GM12878 (cell line): ENCODE results near the gene AP3B2. TPM values are rescaled to one million over a fixed set of nuclear protein-coding genes. Genes with fewer than 3 reads are reported as not detected.

Experiments
- ATAC-seq: fragments of 200-7000 bp; cut with Tn5 transposase; 3 replicates; pipeline ENCODE4 v1.9.1; 2020; ENCODE audit warnings: mild to moderate bottlenecking, moderate library complexity
- BruUV-seq: library from RNA; stranded (reverse); fragments of 400-500 nt; replicated peaks from 2 replicates; lab custom pipeline; 2021; lab: Mats Ljungman, UMichigan
- CTCF ChIA-PET: fragments of 300-600 bp; sonication (Branson Sonifier 250); formaldehyde crosslinking; extraction: SDS; loops from one replicate; lab custom pipeline; 2021; ENCODE audit warnings: inconsistent platforms; lab: Yijun Ruan, JAX
- POLR2A ChIA-PET: fragments of 350-600 bp; formaldehyde crosslinking; extraction: SDS; loops from one replicate; lab custom pipeline; 2021; ENCODE audit warnings: inconsistent platforms; lab: Charles Lee
- RAD21 ChIA-PET: fragments of 300-600 bp; sonication (Branson Sonifier 250); formaldehyde crosslinking; loops from one replicate; lab custom pipeline; 2023; ENCODE audit warnings: antibody characterized with exemption; ENCODE audit not compliant: unreplicated experiment; lab: Charles Lee
- SMC1A ChIA-PET: fragments of 300-600 bp; sonication (Branson Sonifier 250); formaldehyde crosslinking; loops from one replicate; lab custom pipeline; 2023; ENCODE audit not compliant: unreplicated experiment, uncharacterized antibody; lab: Charles Lee
- DNase-seq: peaks from one replicate; pipeline ENCODE4 v3.0.0-alpha.2; 2011; ENCODE audit warnings: low read depth, low spot score
- FAIRE-seq: peaks from 3 replicates; lab custom pipeline; 2011; peaks lifted over from hg19 to GRCh38; lab: Jason Lieb, UNC
- H2AFZ ChIP-seq: 2 replicates; pipeline ENCODE4 v1.6.0; 2011; ENCODE audit warnings: low read depth, low read length, control low read depth; ENCODE audit not compliant: control insufficient read depth
- H3K27ac ChIP-seq: 2 replicates; pipeline ENCODE4 v1.5.1; 2011; ENCODE audit warnings: control low read depth; ENCODE audit not compliant: control insufficient read depth, insufficient read depth
- H3K27me3 ChIP-seq, 2 experiments: replicated peaks in 1 of 2; 2 replicates each; pipeline versions ENCODE4 v1.6.0 to v1.6.1; 2011; ENCODE audit warnings: low read length in 1 of 2; ENCODE audit not compliant: control insufficient read depth in 2 of 2, insufficient read depth in 2 of 2
- H3K36me3 ChIP-seq, 2 experiments: 2 replicates each; pipeline ENCODE4 v1.5.1; 2011; ENCODE audit warnings: low read length in 1 of 2; ENCODE audit not compliant: control insufficient read depth in 2 of 2, insufficient read depth in 2 of 2
- H3K4me1 ChIP-seq: 2 replicates; pipeline ENCODE4 v1.6.1; 2011; ENCODE audit warnings: mild to moderate bottlenecking, low read length, moderate library complexity, mixed read lengths; ENCODE audit not compliant: control insufficient read depth, insufficient read depth
- H3K4me2 ChIP-seq: 2 replicates; pipeline ENCODE4 v1.6.0; 2011; ENCODE audit warnings: control low read depth; ENCODE audit not compliant: control insufficient read depth, insufficient read depth
- H3K4me3 ChIP-seq: fragments of 200-600 bp; sonication (generic); 2 replicates; pipeline ENCODE4 v1.5.1; 2016
- H3K79me2 ChIP-seq: 2 replicates; pipeline ENCODE4 v1.6.0; 2011; ENCODE audit warnings: low read length; ENCODE audit not compliant: control insufficient read depth, insufficient read depth
- H3K9ac ChIP-seq: 2 replicates; pipeline ENCODE4 v1.8.0; 2011; ENCODE audit warnings: low read length, control low read depth, mixed read lengths; ENCODE audit not compliant: control insufficient read depth, insufficient read depth
- H3K9me3 ChIP-seq: replicated peaks from 3 replicates; pipeline ENCODE4 v1.5.1; 2011; ENCODE audit warnings: mild to moderate bottlenecking, low read length; ENCODE audit not compliant: control insufficient read depth, insufficient read depth
- H4K20me1 ChIP-seq: 2 replicates; pipeline ENCODE4 v1.6.0; 2011; ENCODE audit not compliant: control insufficient read depth, insufficient read depth
- CHD4 ChIP-seq: fragments of 200-600 bp; sonication (generic); IDR thresholded peaks from 2 replicates; pipeline ENCODE4 v1.6.1; 2016; ENCODE audit warnings: mild to moderate bottlenecking
- FOXK2 ChIP-seq: fragments of 450-650 bp; IDR thresholded peaks from 2 replicates; pipeline ENCODE4 v1.6.1; 2017; ENCODE audit warnings: mild to moderate bottlenecking, moderate library complexity
- NR2C2 ChIP-seq: IDR thresholded peaks from 2 replicates; pipeline ENCODE4 v1.6.1; 2011; ENCODE audit warnings: borderline replicate concordance, low read depth; ENCODE audit not compliant: control insufficient read depth, insufficient read length
- RAD51 ChIP-seq: fragments of 450-650 bp; IDR thresholded peaks from 2 replicates; pipeline ENCODE4 v1.6.1; 2016; ENCODE audit warnings: moderate library complexity, mild to moderate bottlenecking, inconsistent platforms
- SPI1 ChIP-seq: IDR thresholded peaks from 2 replicates; pipeline ENCODE4 v1.6.1; 2011; ENCODE audit warnings: low read depth, mild to moderate bottlenecking, low read length, moderate library complexity, borderline replicate concordance; ENCODE audit not compliant: insufficient read depth
- SUZ12 ChIP-seq: fragments of 200-600 bp; sonication (generic); IDR thresholded peaks from one replicate; pipeline ENCODE4 v1.6.1; 2018; ENCODE audit warnings: antibody characterized with exemption, mild to moderate bottlenecking; ENCODE audit not compliant: unreplicated experiment
- YY1 ChIP-seq: IDR thresholded peaks from 2 replicates; pipeline ENCODE4 v1.6.1; 2011; ENCODE audit warnings: low read depth, mild to moderate bottlenecking, low read length
- WGBS: methylation state at CpG from one replicate; pipeline ENCODE4 v1.1.6; 2016; ENCODE audit warnings: low lambda C conversion rate; ENCODE audit not compliant: insufficient replicate concordance, insufficient coverage; ENCODE audit errors: missing lambda C conversion rate; 5-methylcytosine and 5-hydroxymethylcytosine counted together
- in situ Hi-C: fragments of 300-500 bp; cut with MboI; formaldehyde crosslinking; loops from 9 replicates; pipeline ENCODE4 v1.14.3; 2018; ENCODE audit warnings: mixed read lengths
- intact Hi-C: fragments of 100-400 bp; cut with micrococcal nuclease; formaldehyde crosslinking; loops from one replicate; pipeline ENCODE4 v1.14.2; 2022; ENCODE audit not compliant: unreplicated experiment
- polyA plus RNA-seq, 11 experiments: library from polyadenylated mRNA; depleted of rRNA in 4 of 11; unstranded in 6 of 11; stranded (reverse) in 5 of 11; fragments of >200 nt; fragmentation: Nextera tagmentation in 4 of 11; fragmentation: Illumina TruSeq in 1 of 11; extraction: Ambion mirVana in 4 of 11; extraction: Trizol in 1 of 11; gene quantifications; 1 replicate in 1 of 11; 2 replicates in 10 of 11; pipeline versions ENCODE4 v1.2.1 to v1.2.3, GENCODE V29; 2011 to 2016; ENCODE audit warnings: inconsistent platforms in 2 of 11, missing spikeins in 2 of 11, low read depth in 1 of 11
- total RNA-seq, 4 experiments: library from RNA; depleted of rRNA in 3 of 4; stranded (reverse); fragments of >200 nt in 3 of 4; fragmentation: Illumina TruSeq in 1 of 4; extraction: Trizol in 1 of 4; gene quantifications; 2 replicates each; pipeline versions ENCODE4 v1.2.1 to v1.2.3, GENCODE V29; 2013 to 2021
- TF ChIP-seq, protein P1 (sequence below): fragments of 450-650 bp; IDR thresholded peaks from 2 replicates; pipeline ENCODE4 v1.6.1; 2016; ENCODE audit warnings: mild to moderate bottlenecking, moderate library complexity, borderline replicate concordance
- TF ChIP-seq, protein P2 (sequence below): IDR thresholded peaks from 2 replicates; pipeline ENCODE4 v1.6.1; 2012; ENCODE audit warnings: low read depth, low read length, improper control_type of control experiment
- TF ChIP-seq, protein P3 (sequence below): IDR thresholded peaks from 2 replicates; pipeline ENCODE4 v1.6.1; 2012; ENCODE audit warnings: mild to moderate bottlenecking, low read depth, low read length

AP3B2 gene
- total and polyA plus RNA-seq, 10 of the 15 experiments (the other 5 are each of a cell fraction or from before 2014, with no cell fraction given), result not detected

DNA sequence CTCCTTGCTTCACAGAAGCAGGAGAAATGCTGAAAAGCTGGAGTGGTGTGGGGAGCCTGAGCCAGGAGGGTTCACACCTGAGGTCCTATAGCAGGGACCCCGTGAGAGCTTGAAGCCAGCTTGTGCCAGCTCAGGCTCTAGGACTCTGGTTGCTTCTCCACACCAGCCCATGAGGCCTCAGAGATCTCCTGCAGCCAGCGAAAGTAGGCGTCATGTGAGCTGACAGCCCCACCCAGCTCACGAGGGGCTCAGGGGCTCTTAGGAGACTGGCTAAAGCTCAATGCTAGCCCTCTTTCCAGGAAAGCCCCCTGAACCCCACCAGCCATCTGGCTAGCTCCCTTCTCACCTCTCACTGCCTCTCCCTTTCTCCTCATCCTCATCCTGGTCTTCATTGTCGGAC is 45.7 kb downstream of the AP3B2 start:
- FAIRE-seq, result no peak
- SMC1A ChIA-PET, result interaction anchor here (0.6 kb wide), 1 partner anchor 32 kb away, joined by 3 read pairs; no protein-coding TSS in a partner anchor
- no TSS peak for BruUV-seq

DNA sequence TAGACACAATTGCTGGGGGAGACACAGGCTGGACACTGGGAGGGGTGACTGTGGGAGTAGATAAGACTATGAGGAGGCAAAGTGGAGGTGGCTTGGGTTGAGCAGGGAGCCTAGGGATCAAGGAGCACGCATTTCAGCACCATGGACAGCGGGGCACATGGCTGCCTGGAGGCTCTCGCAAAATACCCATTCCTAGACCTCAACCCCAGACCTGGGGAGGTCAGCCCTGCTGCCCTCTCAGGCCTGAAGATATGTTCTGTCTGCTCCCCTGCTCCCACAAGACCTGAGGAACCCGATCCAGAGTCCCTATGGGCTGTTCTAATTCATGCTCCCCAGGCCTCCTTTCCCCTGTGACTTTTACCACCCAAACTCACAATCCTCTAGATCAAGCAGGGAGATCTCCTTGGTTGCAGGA is 46.5 kb downstream of the AP3B2 start:
- H3K4me3 ChIP-seq, result no peak overlapping the region
- no peaks in the 10 kb centered on the region for H4K20me1 ChIP-seq
- in situ Hi-C loops, result no loop called here
- ChIA-PET CTCF (no interaction called here), SMC1A (no interaction called here), RAD21 (interaction anchor here (1.0 kb wide), 1 partner anchor 336 kb away, joined by 3 read pairs; no protein-coding TSS in a partner anchor), POLR2A (no interaction called here)
- no peaks in the 10 kb centered on the region for H3K79me2 ChIP-seq
- intact Hi-C loops, result no loop called here
- no peak overlapping the region for H2AFZ ChIP-seq
- H3K27me3 ChIP-seq, result no peaks in the 10 kb centered on the region; a peak in 1 of 4 replicates
- no peaks in the 10 kb centered on the region for H3K9me3 ChIP-seq
- DNase-seq (no peak), FAIRE-seq (no peak), ATAC-seq (peak; percentile 71)
- H3K9ac ChIP-seq, result no peak overlapping the region
- 10% methylated on average over 4 of the region's 4 CpGs for WGBS
- BruUV-seq, result no TSS peak
- H3K4me1 ChIP-seq, result no peaks in the 10 kb centered on the region
- no peaks in the 10 kb centered on the region for H3K36me3 ChIP-seq
- no peak overlapping the region for H3K4me2 ChIP-seq
- no peak overlapping the region for H3K27ac ChIP-seq
- TF ChIP-seq, protein P1, sequence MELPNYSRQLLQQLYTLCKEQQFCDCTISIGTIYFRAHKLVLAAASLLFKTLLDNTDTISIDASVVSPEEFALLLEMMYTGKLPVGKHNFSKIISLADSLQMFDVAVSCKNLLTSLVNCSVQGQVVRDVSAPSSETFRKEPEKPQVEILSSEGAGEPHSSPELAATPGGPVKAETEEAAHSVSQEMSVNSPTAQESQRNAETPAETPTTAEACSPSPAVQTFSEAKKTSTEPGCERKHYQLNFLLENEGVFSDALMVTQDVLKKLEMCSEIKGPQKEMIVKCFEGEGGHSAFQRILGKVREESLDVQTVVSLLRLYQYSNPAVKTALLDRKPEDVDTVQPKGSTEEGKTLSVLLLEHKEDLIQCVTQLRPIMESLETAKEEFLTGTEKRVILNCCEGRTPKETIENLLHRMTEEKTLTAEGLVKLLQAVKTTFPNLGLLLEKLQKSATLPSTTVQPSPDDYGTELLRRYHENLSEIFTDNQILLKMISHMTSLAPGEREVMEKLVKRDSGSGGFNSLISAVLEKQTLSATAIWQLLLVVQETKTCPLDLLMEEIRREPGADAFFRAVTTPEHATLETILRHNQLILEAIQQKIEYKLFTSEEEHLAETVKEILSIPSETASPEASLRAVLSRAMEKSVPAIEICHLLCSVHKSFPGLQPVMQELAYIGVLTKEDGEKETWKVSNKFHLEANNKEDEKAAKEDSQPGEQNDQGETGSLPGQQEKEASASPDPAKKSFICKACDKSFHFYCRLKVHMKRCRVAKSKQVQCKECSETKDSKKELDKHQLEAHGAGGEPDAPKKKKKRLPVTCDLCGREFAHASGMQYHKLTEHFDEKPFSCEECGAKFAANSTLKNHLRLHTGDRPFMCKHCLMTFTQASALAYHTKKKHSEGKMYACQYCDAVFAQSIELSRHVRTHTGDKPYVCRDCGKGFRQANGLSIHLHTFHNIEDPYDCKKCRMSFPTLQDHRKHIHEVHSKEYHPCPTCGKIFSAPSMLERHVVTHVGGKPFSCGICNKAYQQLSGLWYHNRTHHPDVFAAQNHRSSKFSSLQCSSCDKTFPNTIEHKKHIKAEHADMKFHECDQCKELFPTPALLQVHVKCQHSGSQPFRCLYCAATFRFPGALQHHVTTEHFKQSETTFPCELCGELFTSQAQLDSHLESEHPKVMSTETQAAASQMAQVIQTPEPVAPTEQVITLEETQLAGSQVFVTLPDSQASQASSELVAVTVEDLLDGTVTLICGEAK, result no peak
- TF ChIP-seq YY1 (peak; percentile 58; the same call in 1 of the 2 replicates), FOXK2 (no peak), CHD4 (no peak), SUZ12 (no peak), RAD51 (no peak), NR2C2 (no peak)
- TF ChIP-seq, protein P2, sequence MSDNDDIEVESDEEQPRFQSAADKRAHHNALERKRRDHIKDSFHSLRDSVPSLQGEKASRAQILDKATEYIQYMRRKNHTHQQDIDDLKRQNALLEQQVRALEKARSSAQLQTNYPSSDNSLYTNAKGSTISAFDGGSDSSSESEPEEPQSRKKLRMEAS, result peak; percentile 32; the same call in 1 of the 2 replicates
- TF ChIP-seq, protein P3, sequence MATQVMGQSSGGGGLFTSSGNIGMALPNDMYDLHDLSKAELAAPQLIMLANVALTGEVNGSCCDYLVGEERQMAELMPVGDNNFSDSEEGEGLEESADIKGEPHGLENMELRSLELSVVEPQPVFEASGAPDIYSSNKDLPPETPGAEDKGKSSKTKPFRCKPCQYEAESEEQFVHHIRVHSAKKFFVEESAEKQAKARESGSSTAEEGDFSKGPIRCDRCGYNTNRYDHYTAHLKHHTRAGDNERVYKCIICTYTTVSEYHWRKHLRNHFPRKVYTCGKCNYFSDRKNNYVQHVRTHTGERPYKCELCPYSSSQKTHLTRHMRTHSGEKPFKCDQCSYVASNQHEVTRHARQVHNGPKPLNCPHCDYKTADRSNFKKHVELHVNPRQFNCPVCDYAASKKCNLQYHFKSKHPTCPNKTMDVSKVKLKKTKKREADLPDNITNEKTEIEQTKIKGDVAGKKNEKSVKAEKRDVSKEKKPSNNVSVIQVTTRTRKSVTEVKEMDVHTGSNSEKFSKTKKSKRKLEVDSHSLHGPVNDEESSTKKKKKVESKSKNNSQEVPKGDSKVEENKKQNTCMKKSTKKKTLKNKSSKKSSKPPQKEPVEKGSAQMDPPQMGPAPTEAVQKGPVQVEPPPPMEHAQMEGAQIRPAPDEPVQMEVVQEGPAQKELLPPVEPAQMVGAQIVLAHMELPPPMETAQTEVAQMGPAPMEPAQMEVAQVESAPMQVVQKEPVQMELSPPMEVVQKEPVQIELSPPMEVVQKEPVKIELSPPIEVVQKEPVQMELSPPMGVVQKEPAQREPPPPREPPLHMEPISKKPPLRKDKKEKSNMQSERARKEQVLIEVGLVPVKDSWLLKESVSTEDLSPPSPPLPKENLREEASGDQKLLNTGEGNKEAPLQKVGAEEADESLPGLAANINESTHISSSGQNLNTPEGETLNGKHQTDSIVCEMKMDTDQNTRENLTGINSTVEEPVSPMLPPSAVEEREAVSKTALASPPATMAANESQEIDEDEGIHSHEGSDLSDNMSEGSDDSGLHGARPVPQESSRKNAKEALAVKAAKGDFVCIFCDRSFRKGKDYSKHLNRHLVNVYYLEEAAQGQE, result peak; percentile 98

More for the DNA sequence above, 45.7 kb downstream of the AP3B2 start:
- intact Hi-C loops (no loop called here), in situ Hi-C loops (no loop called here)
- H2AFZ ChIP-seq, result no peak overlapping the region
- no peaks in the 10 kb centered on the region for H3K79me2 ChIP-seq
- H3K9ac ChIP-seq, result no peak overlapping the region
- H3K36me3 ChIP-seq, result no peaks in the 10 kb centered on the region
- no peak overlapping the region for H3K4me2 ChIP-seq
- POLR2A ChIA-PET, result no interaction called here
- no peak overlapping the region for H3K27ac ChIP-seq
- no peaks in the 10 kb centered on the region for H3K4me1 ChIP-seq
- DNase-seq, result no peak
- no peaks in the 10 kb centered on the region for H3K9me3 ChIP-seq
- 53% methylated on average over 5 of the region's 5 CpGs for WGBS
- no peaks in the 10 kb centered on the region; a peak in 1 of 4 replicates for H3K27me3 ChIP-seq
- H4K20me1 ChIP-seq, result no peaks in the 10 kb centered on the region
- no peak overlapping the region for H3K4me3 ChIP-seq
- no peak for TF ChIP-seq SPI1
- CTCF ChIA-PET, result no interaction called here
- RAD21 ChIA-PET, result no interaction called here
- no peak for ATAC-seq
